SIG-M5 (cell line): ENCODE data around the gene VAV1.
"Not testable (repeated sequence)": the region's sequence is repeated elsewhere in the genome, so short reads cannot be mapped to it uniquely, and the experiment has no call there.

Experiments used
- DNase-seq: peaks from one replicate; lab custom pipeline; 2025; lab: John Stamatoyannopoulos, UW

VAV1 gene

DNA sequence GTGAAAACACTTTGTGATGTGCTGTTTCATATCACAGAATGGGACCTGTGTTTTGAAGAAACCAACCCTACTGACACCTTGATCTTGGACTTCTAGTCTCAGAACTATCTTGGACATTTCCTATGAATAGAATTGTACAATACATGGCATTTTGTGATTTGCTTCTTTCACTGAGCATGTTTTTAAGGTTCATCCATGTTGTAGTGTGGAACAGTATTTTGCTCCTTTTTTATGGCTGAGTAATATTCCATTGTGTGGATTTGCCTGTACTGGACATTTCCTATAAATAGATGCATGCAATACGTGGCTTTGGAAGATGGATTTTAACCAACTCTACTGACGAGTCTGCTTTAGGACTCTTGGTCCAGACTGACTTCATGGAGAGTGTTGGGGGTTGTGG lies 46.8 kb downstream of the VAV1 start:
- DNase-seq, result no peak

DNA sequence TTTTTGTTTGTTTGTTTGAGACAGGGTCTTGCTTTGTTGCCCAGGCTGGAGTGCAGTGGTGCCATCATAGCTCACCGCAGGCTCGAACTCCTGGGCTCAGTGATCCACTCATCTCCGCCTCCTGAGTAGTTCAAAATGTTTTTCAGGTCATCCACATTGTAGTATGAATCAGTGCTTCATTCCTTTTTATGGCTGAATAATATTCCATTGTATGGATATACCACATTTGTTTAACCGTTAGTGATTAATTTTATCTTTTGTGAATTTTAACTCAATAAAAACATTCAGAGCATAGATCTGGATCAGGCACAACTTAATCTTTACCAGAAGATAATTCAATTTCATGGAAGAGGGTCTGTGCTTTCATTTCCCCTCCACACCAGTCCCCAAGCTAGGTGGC lies 47.7 kb downstream of the VAV1 start:
- no peak for DNase-seq

DNA sequence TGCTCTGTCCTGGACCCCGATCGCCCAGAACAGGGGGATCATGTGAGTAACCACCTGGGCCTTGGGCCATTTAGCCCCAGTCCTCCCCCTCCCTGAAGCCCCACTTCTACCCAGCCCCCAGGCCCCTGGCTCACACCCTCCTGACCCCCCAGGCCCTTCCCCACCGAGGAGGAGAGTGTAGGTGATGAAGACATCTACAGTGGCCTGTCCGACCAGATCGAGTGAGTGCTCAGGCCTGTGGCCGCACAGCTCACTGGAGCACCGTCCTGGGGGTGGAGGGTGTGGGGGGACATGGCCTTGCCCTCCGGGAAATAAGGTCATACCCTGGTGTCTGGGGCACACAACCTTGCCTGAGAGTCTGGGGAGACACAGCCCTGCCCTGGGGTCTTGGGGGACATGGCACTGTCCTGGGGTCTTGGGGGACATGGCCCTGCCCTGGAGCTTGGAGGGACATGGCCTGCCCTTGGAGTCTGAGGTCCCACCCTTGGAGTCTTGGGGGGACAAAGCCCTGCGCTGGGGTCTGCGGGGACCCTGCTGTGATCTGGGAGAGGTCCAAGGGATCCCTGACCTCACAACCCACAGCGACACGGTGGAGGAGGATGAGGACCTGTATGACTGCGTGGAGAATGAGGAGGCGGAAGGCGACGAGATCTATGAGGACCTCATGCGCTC lies 49.3 kb downstream of the VAV1 start:
- DNase-seq, result no peak

GRCh38 chr19:6822311-6822670 lies 49.8 kb downstream of the VAV1 start:
- no peak for DNase-seq

- DNase-seq, result no peak
Measured at GRCh38 chr19:6825076-6825774, 52.7 kb downstream of the VAV1 start.

- no peak for DNase-seq
Measured at GRCh38 chr19:6826281-6826920, 53.9 kb downstream of the VAV1 start.

- DNase-seq, result no peak
Measured at GRCh38 chr19:6828306-6828697, 55.8 kb downstream of the VAV1 start.

- no peak for DNase-seq
Measured at GRCh38 chr19:6828698-6829633, 56.5 kb downstream of the VAV1 start.

DNA sequence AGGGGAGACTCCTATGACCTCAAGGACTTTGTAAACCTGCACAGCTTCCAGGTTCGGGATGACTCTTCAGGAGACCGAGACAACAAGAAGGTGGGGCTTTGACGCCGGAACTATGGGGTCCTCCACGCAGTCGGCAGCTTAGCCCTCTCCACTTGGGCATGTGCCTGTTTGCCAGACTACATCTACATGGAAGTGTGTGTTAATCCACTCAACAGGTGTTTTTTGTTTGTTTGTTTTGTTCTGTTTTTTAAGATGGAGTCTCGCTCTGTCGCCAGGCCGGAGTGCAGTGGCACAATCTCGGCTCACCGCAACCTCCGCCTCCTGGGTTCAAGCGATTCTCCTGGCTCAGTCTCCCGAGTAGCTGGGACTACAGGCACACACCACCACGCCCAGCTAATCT lies 57.3 kb downstream of the VAV1 start:
- DNase-seq, result not testable (repeated sequence)

DNA sequence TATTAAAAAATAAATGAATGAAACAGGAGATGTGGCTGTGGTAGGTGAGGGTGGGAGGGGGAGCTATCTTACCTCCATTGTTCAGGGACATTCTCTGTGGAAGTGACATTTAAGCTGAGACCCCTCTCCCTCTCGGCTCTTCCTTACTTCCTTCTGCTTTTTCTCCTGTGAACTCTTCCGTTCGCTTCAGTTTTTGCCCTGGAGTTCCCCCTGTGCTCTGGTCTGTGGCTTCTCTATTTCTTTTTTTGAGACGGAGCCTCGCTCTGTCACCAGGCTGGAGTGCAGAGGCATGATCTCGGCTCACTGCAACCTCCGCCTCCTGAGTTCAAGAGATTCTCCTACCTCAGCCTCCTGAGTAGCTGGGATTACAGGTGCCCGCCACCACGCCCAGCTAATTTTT lies 58.6 kb downstream of the VAV1 start:
- not testable (repeated sequence) for DNase-seq

DNA sequence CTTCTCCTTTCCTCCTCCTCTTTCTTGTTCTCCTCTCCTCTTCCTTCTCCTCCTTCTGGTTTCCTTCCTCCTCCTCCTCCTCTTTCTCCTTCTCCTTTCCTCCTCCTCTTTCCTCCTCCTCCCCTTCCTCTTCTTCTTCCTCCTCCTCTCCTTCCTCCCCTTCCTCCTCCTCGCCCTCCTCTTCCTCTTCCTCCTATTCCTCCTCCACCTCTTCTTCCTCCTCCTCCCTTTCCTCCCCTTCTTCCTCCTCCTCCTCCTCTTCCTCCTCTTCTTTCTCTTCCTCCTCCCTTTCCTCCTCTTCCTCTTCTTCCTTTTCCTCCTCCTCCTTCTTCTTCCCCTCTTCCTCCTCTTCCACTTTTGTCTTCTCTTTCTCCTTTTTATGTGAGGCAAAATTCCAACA lies 59.9 kb downstream of the VAV1 start:
- no peak for DNase-seq

- no peak for DNase-seq
Measured at GRCh38 chr19:6833166-6833790, 60.8 kb downstream of the VAV1 start.

DNA sequence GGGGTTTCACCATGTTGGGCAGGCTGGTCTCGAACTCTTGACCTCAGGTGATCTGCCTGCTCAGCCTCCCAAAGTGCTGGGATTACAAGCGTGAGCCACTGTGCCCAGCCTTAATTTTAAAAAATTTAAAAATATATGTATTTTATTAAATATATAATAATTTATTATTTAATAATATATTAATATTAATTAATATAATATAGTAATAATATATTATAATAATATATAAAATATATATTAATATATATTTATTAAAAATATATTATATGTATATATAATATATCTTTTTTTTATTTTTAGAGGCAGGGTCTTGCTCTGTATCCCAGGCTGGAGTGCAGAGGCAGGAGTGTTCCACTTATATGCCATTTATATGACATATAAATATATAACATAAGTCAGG lies 61.9 kb downstream of the VAV1 start:
- DNase-seq, result no peak

DNA sequence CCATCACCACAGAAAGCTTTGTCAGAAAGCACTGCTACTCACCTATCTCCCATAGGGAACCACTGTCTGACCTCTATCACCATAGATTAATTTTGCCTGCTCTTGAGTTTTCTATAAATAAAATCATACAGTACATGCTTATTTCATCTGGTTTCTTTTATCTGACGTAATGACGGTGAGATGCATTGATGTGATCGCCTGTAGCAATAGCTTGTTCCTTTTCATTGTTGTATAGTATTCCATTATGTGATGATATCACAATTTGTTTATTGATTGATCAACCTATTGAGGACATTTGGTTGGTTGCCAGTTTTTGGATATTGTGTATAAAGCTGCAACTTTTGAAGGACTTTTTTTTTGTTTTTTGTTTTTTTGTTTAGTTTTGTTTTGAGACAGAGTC lies 63.0 kb downstream of the VAV1 start:
- no peak for DNase-seq

GRCh38 chr19:6837525-6837924 lies 65.0 kb downstream of the VAV1 start:
- DNase-seq, result no peak

DNA sequence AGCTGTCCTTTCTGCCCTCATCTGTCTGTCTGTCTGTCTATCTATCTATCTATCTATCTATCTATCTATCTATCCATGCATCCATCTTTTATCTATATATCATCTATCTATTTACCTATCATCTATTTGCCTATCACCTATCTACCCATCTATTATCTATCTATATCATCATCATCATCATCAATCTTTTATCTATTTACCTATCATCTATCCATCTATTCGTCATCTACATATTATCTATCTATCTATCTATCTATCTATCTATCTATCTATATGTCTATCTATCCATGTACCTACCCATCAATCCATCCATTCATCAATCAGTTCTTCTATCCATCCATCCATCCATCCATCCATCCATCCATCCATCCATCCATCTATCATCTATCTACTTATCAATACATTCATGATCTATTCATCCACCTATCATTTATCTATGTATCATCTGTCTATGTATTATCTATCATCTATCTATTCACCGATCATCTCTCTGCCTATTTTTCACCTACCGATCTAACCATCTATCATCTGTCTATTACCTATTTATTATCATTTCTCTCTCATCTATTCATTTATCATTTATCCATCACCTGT lies 65.7 kb downstream of the VAV1 start:
- DNase-seq, result no peak

DNA sequence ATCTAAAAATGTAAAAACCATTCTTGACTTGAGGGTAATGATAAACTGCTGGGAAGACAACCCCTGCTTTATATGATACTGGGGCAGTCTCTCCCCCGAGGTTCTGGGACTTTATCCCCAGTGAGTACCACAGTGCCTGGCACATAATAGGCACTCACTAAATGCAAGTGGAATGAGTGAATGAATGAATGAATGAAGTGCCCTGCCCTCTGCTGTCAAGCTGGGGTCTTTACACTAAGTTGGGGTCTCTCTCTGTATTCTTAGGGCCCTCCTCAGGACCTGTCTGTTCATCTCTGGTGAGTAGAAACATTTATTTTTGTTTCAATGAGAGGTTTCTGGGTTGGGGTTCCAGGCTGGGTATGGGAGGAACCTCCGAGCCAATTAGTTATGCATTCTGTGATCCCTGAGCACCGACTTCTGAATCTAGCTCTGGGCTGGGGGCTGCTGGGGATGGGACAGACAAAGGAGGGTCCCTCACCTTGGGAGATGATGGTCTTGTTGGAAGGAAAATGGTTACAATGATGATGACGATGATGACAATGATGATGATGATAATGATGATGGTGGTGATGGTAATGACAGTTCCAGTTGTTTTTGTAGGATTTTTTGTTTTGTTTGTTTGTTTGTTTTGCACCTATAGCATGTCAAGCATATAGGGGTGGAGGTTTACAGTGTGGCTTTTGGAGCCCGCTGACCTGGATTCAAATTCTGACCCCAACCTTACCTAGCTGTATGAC lies 70.5 kb downstream of the VAV1 start:
- no peak for DNase-seq

GRCh38 chr19:6847828-6848200 lies 75.3 kb downstream of the VAV1 start:
- no peak for DNase-seq

- no peak for DNase-seq
Measured at GRCh38 chr19:6848986-6849385, 76.5 kb downstream of the VAV1 start.

- DNase-seq, result no peak
Measured at GRCh38 chr19:6849876-6850275, 77.4 kb downstream of the VAV1 start.

DNA sequence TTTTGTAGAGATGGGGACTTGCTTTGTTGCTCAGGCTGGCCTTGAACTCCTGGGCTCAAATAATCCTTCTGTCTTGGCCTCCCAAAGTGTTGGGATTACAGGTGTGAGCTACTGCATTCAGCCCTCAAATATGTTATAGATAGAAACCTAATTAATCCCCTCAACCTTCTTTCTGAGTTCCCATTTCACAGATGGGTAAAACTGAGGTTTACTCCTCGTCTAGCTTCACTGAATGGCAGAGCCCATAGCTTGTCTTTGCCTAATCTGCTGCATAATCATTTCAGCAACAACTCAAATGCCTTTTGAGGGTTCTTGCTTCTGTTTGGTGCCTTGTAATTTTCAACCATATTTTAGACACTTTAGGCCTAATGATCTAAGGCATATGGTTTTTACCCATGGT lies 78.9 kb downstream of the VAV1 start:
- DNase-seq, result no peak
